Measurements from ENCODE around the gene LZIC. TPM values are rescaled to one million over a fixed set of nuclear protein-coding genes. Genes with fewer than 3 reads are reported as not detected.
A peak's percentile ranks its signal among the peaks of the same experiment; 100 is the strongest.

Gene LZIC
- total and polyA plus RNA-seq, 2 of the 13 experiments (the other 11 are each of a cell fraction or from before 2014, with no cell fraction given) = 25.2 to 71.8 TPM

- TF ChIP-seq, protein P1, sequence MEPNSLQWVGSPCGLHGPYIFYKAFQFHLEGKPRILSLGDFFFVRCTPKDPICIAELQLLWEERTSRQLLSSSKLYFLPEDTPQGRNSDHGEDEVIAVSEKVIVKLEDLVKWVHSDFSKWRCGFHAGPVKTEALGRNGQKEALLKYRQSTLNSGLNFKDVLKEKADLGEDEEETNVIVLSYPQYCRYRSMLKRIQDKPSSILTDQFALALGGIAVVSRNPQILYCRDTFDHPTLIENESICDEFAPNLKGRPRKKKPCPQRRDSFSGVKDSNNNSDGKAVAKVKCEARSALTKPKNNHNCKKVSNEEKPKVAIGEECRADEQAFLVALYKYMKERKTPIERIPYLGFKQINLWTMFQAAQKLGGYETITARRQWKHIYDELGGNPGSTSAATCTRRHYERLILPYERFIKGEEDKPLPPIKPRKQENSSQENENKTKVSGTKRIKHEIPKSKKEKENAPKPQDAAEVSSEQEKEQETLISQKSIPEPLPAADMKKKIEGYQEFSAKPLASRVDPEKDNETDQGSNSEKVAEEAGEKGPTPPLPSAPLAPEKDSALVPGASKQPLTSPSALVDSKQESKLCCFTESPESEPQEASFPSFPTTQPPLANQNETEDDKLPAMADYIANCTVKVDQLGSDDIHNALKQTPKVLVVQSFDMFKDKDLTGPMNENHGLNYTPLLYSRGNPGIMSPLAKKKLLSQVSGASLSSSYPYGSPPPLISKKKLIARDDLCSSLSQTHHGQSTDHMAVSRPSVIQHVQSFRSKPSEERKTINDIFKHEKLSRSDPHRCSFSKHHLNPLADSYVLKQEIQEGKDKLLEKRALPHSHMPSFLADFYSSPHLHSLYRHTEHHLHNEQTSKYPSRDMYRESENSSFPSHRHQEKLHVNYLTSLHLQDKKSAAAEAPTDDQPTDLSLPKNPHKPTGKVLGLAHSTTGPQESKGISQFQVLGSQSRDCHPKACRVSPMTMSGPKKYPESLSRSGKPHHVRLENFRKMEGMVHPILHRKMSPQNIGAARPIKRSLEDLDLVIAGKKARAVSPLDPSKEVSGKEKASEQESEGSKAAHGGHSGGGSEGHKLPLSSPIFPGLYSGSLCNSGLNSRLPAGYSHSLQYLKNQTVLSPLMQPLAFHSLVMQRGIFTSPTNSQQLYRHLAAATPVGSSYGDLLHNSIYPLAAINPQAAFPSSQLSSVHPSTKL (CRISPR knock-in tag; IDR thresholded peaks at IDR 0.05) = no peak
- TF ChIP-seq ZSCAN30 (CRISPR knock-in tag; IDR thresholded peaks at IDR 0.05) (no peak), ZBTB38 (CRISPR knock-in tag; IDR thresholded peaks at IDR 0.05) (no peak), AFF4 (CRISPR knock-in tag; IDR thresholded peaks at IDR 0.05) (no peak), ZNF598 (CRISPR knock-in tag; IDR thresholded peaks at IDR 0.05; ENCODE audit: borderline replicate concordance) (no peak), ZNF629 (CRISPR knock-in tag; conservative IDR thresholded peaks at IDR 0.05) (no peak), ZNF343 (CRISPR knock-in tag; IDR thresholded peaks at IDR 0.05) (no peak), PAXIP1 (CRISPR knock-in tag; conservative IDR thresholded peaks at IDR 0.05) (no peak; the same call in 1 of the 2 replicates), CENPT (CRISPR knock-in tag; IDR thresholded peaks at IDR 0.05; ENCODE audit: low read depth) (no peak), CBX2 (IDR thresholded peaks at IDR 0.05; ENCODE audit: low read depth, low read length) (no peak), CBX2 (CRISPR knock-in tag; IDR thresholded peaks at IDR 0.05; ENCODE audit: low read depth) (0 out of 2 replicates have a peak, but pooled peaks have one; percentile 59), ZNF138 (CRISPR knock-in tag; IDR thresholded peaks at IDR 0.05; ENCODE audit: low read depth) (no peak)
Observed at GRCh38 chr1:9909234-9910046, 33.8 kb downstream of the LZIC start (continued).
